Fibroblast of skin of back (primary cell): ENCODE data around the gene GON4L.
A peak's percentile ranks its signal among the peaks of the same experiment; 100 is the strongest.
"Not testable (repeated sequence)": the region's sequence is repeated elsewhere in the genome, so short reads cannot be mapped to it uniquely, and the experiment has no call there.

Source experiments
- DNase-seq: peaks from one replicate; pipeline ENCODE4 v3.0.0-alpha.2; 2013

The GON4L gene

GRCh38 chr1:155745284-155746228, 111.5 kb downstream of the GON4L start:
- peak; percentile 98 for DNase-seq

- DNase-seq: no peak
These were observed 112.2 kb downstream of the GON4L start for GRCh38 chr1:155744711-155745283.

GRCh38 chr1:155741908-155742307, 115.1 kb downstream of the GON4L start:
- no peak for DNase-seq

GRCh38 chr1:155740995-155741394, 116.0 kb downstream of the GON4L start:
- DNase-seq: no peak

- peak; percentile 67 for DNase-seq
These were observed 127.7 kb downstream of the GON4L start for GRCh38 chr1:155729031-155729898.

- no peak for DNase-seq
These were observed 131.9 kb downstream of the GON4L start for GRCh38 chr1:155725142-155725541.

GRCh38 chr1:155719703-155720102, 137.3 kb downstream of the GON4L start:
- DNase-seq: no peak

GRCh38 chr1:155718524-155719115, 138.4 kb downstream of the GON4L start:
- DNase-seq: not testable (repeated sequence)

GRCh38 chr1:155717041-155717440, 140.0 kb downstream of the GON4L start:
- DNase-seq: no peak

- DNase-seq: no peak
These were observed 141.2 kb downstream of the GON4L start for GRCh38 chr1:155715777-155716176.

- not testable (repeated sequence) for DNase-seq
These were observed 142.0 kb downstream of the GON4L start for GRCh38 chr1:155715056-155715455.

GRCh38 chr1:155713075-155713474, 143.9 kb downstream of the GON4L start:
- DNase-seq: no peak

GRCh38 chr1:155712636-155713035, 144.4 kb downstream of the GON4L start:
- not testable (repeated sequence) for DNase-seq

GRCh38 chr1:155711457-155711856, 145.6 kb downstream of the GON4L start:
- DNase-seq: not testable (repeated sequence)

GRCh38 chr1:155709391-155709790, 147.6 kb downstream of the GON4L start:
- no peak for DNase-seq

- peak; percentile 79 for DNase-seq
These were observed 150.9 kb downstream of the GON4L start for GRCh38 chr1:155706139-155706538.

GRCh38 chr1:155704414-155704813, 152.6 kb downstream of the GON4L start:
- not testable (repeated sequence) for DNase-seq

GRCh38 chr1:155703216-155703615, 153.8 kb downstream of the GON4L start:
- no peak for DNase-seq

GRCh38 chr1:155701675-155702074, 155.3 kb downstream of the GON4L start:
- not testable (repeated sequence) for DNase-seq
